NCI-H187 treated with DMSO at 0.1 percent for 48 hours (cell line): Measurements from ENCODE around the gene PLPP7.

Experiments used
- DNase-seq: peaks from one replicate; lab custom pipeline; 2025; lab: John Stamatoyannopoulos, UW

Gene PLPP7

GRCh38 chr9:131281119-131281965 lies 8.2 kb upstream of the PLPP7 start:
- DNase-seq: no peak

DNA sequence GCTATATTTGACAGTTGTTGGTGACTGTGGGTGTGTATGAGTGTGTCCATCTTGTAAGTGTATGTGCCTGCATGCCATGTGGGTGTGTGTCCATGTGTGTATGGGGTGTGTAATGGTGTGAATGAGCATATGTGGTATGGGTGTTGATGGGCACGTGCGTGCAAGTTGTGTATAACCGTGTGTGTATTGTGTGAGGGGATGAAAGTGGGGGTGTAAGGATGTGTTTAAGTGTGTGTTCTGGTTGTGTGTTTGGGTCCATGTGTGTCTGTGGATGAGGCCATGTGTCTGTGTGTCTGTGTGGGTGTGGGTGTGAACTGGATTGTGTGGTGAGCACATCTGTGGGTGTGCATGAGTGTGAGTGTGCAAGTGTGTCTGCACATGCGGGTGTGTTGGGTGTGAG lies 7.3 kb upstream of the PLPP7 start:
- DNase-seq: no peak

GRCh38 chr9:131282688-131283422 lies 6.7 kb upstream of the PLPP7 start:
- no peak for DNase-seq

DNA sequence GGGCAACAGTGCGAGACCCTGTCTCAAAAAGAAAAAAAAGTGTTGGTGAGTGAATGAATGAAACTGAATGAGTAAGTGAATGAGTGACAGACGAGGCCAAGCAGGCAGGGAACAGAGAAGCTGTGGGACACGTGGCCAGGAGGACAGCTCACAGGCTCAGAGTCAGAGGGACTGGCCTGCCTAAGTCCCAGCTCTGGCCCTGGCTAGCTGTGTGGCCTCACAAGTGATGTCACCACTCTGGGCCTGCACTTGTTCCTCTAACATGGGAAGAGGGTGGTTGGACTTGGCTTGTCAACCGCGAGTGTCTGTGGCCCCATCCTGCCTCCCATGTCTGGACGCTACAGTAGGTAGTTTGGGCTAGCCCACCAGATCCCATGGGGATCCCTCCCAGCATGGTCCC lies 4.7 kb upstream of the PLPP7 start:
- DNase-seq: no peak

DNA sequence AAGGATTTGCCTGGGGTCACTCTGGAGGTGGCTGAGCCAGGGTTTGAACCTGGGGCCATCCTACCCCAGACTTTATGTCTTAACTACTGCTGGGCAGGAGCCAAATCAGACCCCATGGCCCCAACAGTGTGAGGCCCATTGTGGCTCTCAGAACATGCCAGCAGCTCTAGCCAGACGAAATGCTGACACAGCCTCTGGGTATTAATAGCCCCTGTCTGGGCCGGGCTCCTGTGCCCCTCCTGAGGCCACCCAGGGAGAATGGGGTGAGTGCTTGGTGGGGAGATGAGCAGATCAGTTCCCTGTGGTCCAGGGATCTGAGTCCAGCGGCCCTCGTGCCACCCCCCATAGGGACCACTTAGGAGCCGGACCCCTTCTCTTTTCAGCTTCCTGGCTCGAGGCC lies 2.2 kb upstream of the PLPP7 start:
- DNase-seq: no peak

DNA sequence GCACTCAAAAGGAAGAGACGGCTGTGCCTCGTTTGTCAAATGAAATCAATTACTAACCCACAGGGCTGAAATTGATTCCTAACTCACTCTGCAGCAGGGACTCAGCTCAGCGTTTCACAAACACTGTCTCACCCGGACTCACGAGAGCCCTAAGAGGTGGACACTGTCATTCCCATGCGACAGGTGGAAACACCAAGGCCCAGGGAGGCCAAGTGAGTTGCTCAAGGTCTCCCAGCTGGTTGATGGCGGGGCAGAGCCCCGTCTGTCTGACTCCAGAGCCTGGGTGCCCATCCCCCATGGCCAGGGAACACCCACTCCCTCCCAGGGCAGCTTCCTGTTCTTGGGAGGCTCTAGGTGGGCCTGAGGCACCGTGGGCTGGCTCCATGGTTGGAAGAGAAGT lies 1.3 kb upstream of the PLPP7 start:
- no peak for DNase-seq

GRCh38 chr9:131290036-131290766 lies 678 bp downstream of the PLPP7 start:
- DNase-seq: no peak

DNA sequence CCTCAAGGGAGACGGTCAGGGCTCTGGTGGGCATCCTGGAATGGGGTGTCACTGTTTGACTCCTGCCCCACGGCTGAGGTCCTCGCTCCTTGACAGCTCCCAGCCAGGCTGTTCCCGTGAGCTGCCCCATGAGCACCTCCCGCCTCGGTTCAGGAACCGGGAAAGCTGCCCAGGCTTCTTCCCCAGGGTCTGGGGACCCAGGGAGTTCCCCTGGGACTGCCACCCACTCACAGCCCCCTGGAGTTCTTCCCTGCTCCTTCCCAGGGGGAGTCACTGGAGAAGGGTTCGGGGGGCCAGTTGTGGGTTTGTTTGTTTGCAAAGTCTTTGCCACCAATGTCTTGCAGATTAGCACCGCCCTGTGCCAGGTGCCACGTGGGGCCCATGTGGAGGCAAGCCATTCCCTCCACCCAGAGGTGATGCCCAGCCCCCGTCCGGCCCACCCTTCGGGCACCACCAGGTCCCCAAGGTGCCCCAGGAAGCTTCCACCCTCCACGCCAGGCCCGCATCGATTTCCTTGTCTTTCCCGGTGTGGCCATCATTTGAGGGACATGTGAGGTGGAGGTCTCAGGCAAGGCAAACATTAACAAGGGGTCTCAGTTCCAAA lies 1.3 kb downstream of the PLPP7 start:
- no peak for DNase-seq

- no peak for DNase-seq
These were observed 2.3 kb downstream of the PLPP7 start for GRCh38 chr9:131291795-131292315.

- no peak for DNase-seq
These were observed 3.4 kb downstream of the PLPP7 start for GRCh38 chr9:131292937-131293336.

DNA sequence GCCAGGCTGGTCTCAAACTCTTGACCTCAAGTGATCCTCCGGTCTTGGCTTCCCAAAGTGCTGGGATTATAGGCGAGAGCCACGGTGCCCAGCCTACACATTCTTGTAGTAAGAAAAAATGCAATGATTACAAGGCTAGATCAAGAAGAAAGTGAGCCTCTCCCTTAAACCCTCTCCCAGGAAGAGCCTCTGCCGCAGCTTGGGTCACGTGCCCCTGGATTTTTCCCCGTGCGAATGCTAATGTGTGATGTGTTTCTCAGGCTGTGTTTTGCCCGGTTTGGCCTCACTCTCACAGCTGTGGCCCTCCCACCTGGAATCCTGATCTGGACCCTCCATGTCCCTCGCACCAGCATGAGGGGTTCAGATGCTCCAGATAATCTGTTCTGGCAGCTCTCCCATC lies 6.9 kb downstream of the PLPP7 start:
- no peak for DNase-seq

DNA sequence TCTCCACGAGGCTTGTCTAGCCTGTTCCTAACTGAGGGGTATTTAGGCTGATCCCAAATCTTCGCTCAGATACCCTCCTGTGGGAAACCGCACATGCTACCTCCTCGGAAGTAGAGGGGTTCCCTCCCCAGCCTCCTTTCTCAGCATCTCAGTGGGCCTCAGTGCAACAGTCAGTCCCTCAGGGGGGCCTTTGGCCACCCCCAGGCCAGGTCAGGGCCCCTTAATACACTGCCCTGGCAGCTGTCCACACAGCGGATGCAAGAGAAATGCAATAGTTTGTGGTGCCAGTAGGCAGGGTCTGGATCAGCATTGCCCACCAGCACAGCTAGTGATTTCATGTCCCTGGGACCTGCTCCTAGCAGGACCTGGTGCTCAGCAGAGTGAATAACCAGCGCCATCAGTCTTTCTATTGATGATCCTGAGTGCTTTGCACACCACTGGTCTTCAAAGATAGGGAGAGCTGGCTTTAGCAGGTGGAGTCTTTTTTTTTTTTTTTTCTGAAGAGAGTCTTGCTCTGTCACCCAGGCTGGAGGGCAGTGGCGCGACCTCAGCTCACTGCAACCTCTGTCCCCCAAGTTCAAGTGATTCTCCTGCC lies 7.5 kb downstream of the PLPP7 start:
- no peak for DNase-seq

- no peak for DNase-seq
These were observed 8.4 kb downstream of the PLPP7 start for GRCh38 chr9:131297903-131298302.

DNA sequence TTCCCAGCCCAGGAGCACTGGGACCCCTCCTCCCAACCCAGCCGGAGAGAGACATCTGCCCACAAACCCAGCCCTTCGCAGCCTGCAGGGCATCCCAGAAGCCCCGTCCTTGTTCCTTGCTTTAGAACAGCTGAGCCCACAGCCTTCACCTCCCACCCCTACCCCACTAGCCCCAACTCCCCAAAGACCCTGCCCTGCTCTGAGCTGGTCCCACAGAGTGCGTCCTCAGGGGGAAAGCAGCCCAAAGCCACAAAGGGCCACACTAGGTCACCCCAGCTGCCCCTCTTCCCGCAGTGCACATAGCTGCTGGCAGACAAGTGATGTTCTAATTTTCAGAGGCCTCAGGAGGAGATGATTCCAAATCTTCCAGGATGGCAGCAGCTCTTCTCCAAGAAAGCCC lies 8.8 kb downstream of the PLPP7 start:
- DNase-seq: no peak

DNA sequence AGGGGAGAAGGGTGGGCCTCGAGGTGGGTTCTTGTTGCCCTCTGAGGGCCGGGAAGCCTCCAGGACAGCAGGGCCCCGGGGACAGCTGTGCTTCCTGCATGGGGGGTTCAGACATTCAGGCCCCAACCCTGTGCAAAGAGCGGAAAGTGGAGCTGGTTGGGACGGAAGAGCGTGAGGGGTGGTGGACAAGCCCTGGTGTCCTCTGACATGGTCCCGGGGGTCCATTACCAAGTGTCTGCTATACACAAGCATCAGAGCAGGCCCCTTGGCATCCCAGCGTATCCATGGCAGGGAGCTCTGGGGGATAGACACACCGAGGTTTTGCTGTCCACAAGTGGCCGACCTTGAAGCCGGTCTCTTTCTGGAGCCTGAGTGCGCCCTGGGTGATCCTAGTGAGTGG lies 9.3 kb downstream of the PLPP7 start:
- DNase-seq: no peak

DNA sequence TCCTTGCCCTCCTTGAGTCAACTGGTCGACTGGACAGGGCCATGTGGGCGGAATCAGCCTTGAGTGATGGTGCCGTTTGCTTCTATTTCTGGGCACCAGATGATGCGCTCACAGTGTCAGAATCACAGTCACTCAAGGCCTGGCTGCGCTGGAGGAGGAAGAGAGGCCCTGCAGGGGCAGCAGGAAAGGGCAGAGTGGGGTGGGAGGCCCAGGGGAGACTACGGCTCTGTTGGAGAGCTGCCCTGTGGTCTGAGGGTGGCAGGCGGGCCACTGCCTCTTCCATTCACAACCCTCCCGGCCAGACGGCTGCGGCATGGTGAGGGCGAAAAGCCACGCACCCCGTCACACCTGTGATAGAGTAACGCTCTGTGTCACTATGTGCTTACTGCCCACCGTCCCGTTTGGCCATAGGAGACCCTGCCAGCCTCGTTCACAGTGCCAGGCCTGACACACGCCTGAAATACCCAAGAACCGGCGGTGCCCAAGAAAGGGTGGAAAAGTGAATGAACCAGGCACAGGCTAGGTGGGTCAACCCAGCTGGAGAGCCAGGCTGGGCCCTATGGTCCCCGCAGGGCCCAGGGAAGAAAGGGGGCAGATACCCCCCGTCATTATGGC lies 9.9 kb downstream of the PLPP7 start:
- DNase-seq: no peak

DNA sequence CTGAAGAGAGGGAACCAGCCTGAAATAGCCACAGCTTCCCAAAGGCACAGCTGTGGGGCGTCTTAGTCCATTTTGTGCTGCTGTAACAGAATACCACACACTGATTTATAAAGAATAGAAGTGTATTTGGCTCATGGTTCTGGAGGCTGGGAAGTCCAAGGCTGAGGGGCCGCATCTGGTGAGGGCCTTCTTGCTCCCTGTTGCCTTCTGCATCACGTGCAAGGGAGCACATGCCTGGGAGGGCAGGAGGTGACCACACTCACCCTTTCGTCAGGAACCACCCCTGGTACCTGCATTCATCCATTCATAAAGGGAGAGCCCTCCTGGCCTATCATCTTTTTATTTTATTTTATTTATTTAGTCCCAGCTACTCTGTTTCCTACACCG lies 10.4 kb downstream of the PLPP7 start:
- no peak for DNase-seq

DNA sequence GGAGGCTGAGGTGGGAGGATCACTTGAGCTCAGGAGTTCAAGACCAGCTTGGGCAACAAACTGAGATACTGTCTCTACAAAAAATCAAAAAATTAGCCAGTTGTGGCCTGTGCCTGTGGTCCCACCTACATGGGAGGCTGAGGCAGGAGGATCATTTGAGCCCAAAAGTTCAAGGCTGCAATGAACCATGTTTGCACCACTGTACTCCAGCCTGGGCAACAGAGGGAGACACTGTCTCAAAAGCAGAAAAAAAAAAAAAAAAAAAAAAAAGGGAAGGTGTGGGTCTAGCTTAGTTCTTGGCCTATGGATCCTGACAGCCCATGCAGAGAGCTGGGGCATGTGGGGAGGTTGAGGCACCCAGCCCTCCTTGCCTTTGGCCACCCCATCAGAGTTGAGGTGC lies 10.9 kb downstream of the PLPP7 start:
- DNase-seq: no peak

- no peak for DNase-seq
These were observed 12.9 kb downstream of the PLPP7 start for GRCh38 chr9:131302244-131303075.
